ENCODE data around the gene APOO.
A peak's percentile ranks its signal among the peaks of the same experiment; 100 is the strongest.

APOO gene

GRCh38 chrX:23855569-23855968 is 52.2 kb downstream of the APOO start:
- DNase-seq (ENCODE audit: insufficient read length) (no peak), FAIRE-seq (no peak)
- TF ChIP-seq POLR2A (IDR thresholded peaks at IDR 0.05; ENCODE audit: low read depth, low read length): no peak
- no peak for TF ChIP-seq TAF1 (IDR thresholded peaks at IDR 0.05; ENCODE audit: borderline replicate concordance, low read depth, low read length)
- no peak for TF ChIP-seq POLR2AphosphoS5 (IDR thresholded peaks at IDR 0.05; ENCODE audit: low read depth, low read length)

DNA sequence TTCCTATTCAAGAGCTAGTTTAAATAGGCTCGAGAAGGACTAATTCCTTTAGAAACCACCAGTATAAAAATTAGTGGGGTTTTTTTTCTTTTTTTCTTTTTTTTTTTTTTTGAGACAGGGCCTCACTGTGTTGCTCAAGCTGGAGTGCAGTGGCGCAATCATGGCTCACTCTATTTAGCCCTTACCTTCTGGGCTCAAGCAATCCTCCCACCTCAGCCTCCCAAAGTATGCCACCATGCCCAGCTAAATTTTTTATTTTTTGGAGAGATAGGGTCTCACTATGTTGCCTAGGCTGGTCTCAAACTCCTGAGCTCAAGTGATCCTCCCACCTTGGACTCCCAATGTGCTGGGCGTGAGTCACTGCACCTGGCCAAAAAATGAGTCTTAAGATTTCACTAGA is 52.8 kb downstream of the APOO start:
- DNase-seq (ENCODE audit: insufficient read length): no peak
- TF ChIP-seq POLR2A (IDR thresholded peaks at IDR 0.05; ENCODE audit: low read depth, low read length) (no peak), TAF1 (IDR thresholded peaks at IDR 0.05; ENCODE audit: borderline replicate concordance, low read depth, low read length) (no peak), POLR2AphosphoS5 (IDR thresholded peaks at IDR 0.05; ENCODE audit: low read depth, low read length) (no peak)
- no peak for FAIRE-seq

GRCh38 chrX:23854122-23854521 is 53.6 kb downstream of the APOO start:
- TF ChIP-seq POLR2AphosphoS5 (IDR thresholded peaks at IDR 0.05; ENCODE audit: low read depth, low read length): no peak
- DNase-seq (ENCODE audit: insufficient read length) (no peak), FAIRE-seq (no peak)

DNA sequence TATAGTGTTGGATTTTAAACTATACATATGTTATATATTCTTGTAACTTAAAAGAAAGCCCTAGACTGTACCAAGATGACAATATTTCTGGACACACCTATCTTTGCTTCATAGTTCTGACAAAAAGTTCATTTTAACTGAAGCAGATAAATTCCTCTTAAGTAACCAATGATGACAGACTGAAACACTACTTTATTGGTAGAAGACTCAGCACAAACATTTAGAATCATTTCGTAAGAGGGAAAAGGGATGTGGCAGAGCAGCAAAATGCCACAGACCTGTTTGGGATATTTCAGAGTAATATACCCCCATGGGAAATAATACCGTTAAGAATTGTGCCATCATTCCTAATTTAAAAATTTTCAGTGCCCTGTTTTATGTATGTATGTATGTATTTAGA is 56.2 kb downstream of the APOO start:
- TF ChIP-seq TAF1 (IDR thresholded peaks at IDR 0.05; ENCODE audit: borderline replicate concordance, low read depth, low read length): no peak
- TF ChIP-seq POLR2AphosphoS5 (IDR thresholded peaks at IDR 0.05; ENCODE audit: low read depth, low read length): no peak
- TF ChIP-seq POLR2A (IDR thresholded peaks at IDR 0.05; ENCODE audit: low read depth, low read length): no peak
- DNase-seq (ENCODE audit: insufficient read length) (no peak), FAIRE-seq (no peak)

- FAIRE-seq (no peak), DNase-seq (ENCODE audit: insufficient read length) (no peak)
- no peak for TF ChIP-seq POLR2AphosphoS5 (IDR thresholded peaks at IDR 0.05; ENCODE audit: low read depth, low read length)
- no peak for TF ChIP-seq POLR2A (IDR thresholded peaks at IDR 0.05; ENCODE audit: low read depth, low read length)
- no peak for TF ChIP-seq TAF1 (IDR thresholded peaks at IDR 0.05; ENCODE audit: borderline replicate concordance, low read depth, low read length)
Observed at GRCh38 chrX:23849241-23849640, 58.5 kb downstream of the APOO start.

DNA sequence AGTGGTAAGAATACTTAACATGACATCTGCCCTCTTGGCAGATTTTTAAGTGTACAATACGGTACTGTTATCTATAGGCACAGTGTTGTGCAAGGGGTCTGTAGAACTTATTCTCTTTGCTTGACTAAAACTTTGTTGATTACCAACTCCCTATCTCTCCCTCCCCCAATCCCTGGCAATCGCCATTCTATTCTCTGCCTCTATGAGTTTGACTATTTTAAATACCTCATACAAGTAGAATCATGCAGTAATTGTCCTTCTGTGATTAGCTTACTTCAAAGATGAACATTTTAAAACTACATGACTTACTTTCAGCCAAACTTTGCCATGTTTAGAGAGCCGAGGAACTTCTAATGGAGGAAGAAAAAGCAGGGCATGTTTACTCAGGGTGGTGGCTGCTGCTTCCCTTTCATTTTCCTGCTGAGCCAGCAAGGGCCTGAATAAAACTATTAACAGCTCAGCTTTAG is 62.4 kb downstream of the APOO start:
- no peak for TF ChIP-seq POLR2A (IDR thresholded peaks at IDR 0.05; ENCODE audit: low read depth, low read length)
- TF ChIP-seq POLR2AphosphoS5 (IDR thresholded peaks at IDR 0.05; ENCODE audit: low read depth, low read length): no peak
- no peak for TF ChIP-seq TAF1 (IDR thresholded peaks at IDR 0.05; ENCODE audit: borderline replicate concordance, low read depth, low read length)
- DNase-seq (ENCODE audit: insufficient read length) (no peak), FAIRE-seq (no peak)

GRCh38 chrX:23844502-23845138 is 63.1 kb downstream of the APOO start:
- TF ChIP-seq POLR2A (IDR thresholded peaks at IDR 0.05; ENCODE audit: low read depth, low read length): no peak
- no peak for TF ChIP-seq POLR2AphosphoS5 (IDR thresholded peaks at IDR 0.05; ENCODE audit: low read depth, low read length)
- DNase-seq (ENCODE audit: insufficient read length) (no peak), FAIRE-seq (peak; percentile 38)

DNA sequence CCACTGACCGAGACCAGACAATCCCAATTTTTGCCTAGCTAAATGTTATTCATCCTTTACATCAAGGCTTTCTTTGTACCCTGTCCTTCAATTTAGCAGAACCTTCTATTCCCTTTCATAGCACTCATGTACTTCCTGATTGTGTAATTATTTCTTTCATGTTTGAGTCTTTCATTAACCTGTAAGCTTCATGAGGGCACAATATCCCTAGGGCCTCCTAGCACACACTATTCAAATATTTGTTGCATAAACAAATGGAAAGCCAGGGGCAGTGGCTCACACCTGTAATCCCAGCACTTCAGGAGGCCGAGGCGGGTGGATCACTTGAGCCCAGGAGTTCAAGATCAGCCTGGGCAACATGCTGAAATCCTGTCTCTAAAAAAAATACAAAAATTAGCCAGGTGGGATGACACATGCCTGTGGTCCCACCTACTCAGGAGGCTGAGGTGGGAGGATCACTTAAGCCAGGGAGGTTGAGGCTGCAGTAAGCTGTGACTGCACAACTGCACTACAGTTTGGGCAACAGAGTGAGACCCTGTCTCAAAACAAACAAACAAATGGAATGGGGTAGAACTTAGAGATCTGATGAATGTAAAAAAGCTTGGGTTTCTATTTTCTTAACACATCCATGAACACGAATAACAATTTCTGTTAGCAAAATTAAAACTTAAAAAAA is 65.8 kb downstream of the APOO start:
- FAIRE-seq (no peak), DNase-seq (ENCODE audit: insufficient read length) (no peak)
- no peak for TF ChIP-seq POLR2A (IDR thresholded peaks at IDR 0.05; ENCODE audit: low read depth, low read length)
- TF ChIP-seq TAF1 (IDR thresholded peaks at IDR 0.05; ENCODE audit: borderline replicate concordance, low read depth, low read length): no peak
- no peak for TF ChIP-seq POLR2AphosphoS5 (IDR thresholded peaks at IDR 0.05; ENCODE audit: low read depth, low read length)

GRCh38 chrX:23840674-23841073 is 67.1 kb downstream of the APOO start:
- no peak for DNase-seq (ENCODE audit: insufficient read length)

GRCh38 chrX:23838953-23839352 is 68.8 kb downstream of the APOO start:
- FAIRE-seq (no peak), DNase-seq (ENCODE audit: insufficient read length) (no peak)
- TF ChIP-seq POLR2AphosphoS5 (IDR thresholded peaks at IDR 0.05; ENCODE audit: low read depth, low read length): no peak
- no peak for TF ChIP-seq POLR2A (IDR thresholded peaks at IDR 0.05; ENCODE audit: low read depth, low read length)
- no peak for TF ChIP-seq TAF1 (IDR thresholded peaks at IDR 0.05; ENCODE audit: borderline replicate concordance, low read depth, low read length)

More at GRCh38 chrX:23840674-23841073, 67.1 kb downstream of the APOO start:
- TF ChIP-seq TAF1 (IDR thresholded peaks at IDR 0.05; ENCODE audit: borderline replicate concordance, low read depth, low read length): no peak
- no peak for TF ChIP-seq POLR2AphosphoS5 (IDR thresholded peaks at IDR 0.05; ENCODE audit: low read depth, low read length)
- no peak for TF ChIP-seq POLR2A (IDR thresholded peaks at IDR 0.05; ENCODE audit: low read depth, low read length)
- FAIRE-seq: no peak

DNA sequence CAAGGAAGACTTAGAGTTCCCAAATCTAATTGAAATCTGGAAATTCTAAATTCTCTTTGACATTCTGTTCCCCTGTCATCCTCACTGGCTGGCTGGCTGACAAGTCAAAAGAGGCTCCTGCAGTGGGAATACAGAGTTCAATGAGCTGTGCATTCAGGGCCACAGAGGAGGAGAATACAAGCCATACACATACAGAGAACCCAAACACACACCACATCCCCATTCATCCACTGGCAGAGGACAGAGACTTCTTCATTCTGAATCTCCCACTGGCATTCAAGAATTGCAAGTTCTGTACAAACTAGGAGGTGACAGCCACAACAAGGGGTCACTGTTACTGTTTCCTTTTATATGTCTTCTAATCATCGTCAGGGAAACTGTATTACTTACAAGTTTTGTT is 75.0 kb downstream of the APOO start:
- FAIRE-seq: no peak
- TF ChIP-seq POLR2AphosphoS5 (IDR thresholded peaks at IDR 0.05; ENCODE audit: low read depth, low read length): no peak
- no peak for TF ChIP-seq TAF1 (IDR thresholded peaks at IDR 0.05; ENCODE audit: borderline replicate concordance, low read depth, low read length)
- TF ChIP-seq POLR2A (IDR thresholded peaks at IDR 0.05; ENCODE audit: low read depth, low read length): no peak
- no peak for DNase-seq (ENCODE audit: insufficient read length)

GRCh38 chrX:23828881-23829280 is 78.9 kb downstream of the APOO start:
- DNase-seq (ENCODE audit: insufficient read length) (no peak), FAIRE-seq (no peak)
- TF ChIP-seq POLR2A (IDR thresholded peaks at IDR 0.05; ENCODE audit: low read depth, low read length) (no peak), TAF1 (IDR thresholded peaks at IDR 0.05; ENCODE audit: borderline replicate concordance, low read depth, low read length) (no peak), POLR2AphosphoS5 (IDR thresholded peaks at IDR 0.05; ENCODE audit: low read depth, low read length) (no peak)
